GM04504 (cell line): Measurements from ENCODE around the gene NOTCH1.

Source experiments
- DNase-seq: peaks from one replicate; pipeline ENCODE4 v3.0.0-alpha.2; 2012; ENCODE audit warnings: low read depth

Gene NOTCH1

GRCh38 chr9:136544964-136545691 lies 720 bp downstream of the NOTCH1 start:
- no peak for DNase-seq

GRCh38 chr9:136544548-136544963 lies 1.3 kb downstream of the NOTCH1 start:
- no peak for DNase-seq

- no peak for DNase-seq
These were observed 1.9 kb downstream of the NOTCH1 start for GRCh38 chr9:136543830-136544547.

- no peak for DNase-seq
These were observed 2.6 kb downstream of the NOTCH1 start for GRCh38 chr9:136543280-136543679.

- DNase-seq: no peak
These were observed 3.4 kb downstream of the NOTCH1 start for GRCh38 chr9:136542241-136543040.

GRCh38 chr9:136541709-136542108 lies 4.1 kb downstream of the NOTCH1 start:
- no peak for DNase-seq

GRCh38 chr9:136541179-136541578 lies 4.7 kb downstream of the NOTCH1 start:
- no peak for DNase-seq

GRCh38 chr9:136539427-136540421 lies 6.1 kb downstream of the NOTCH1 start:
- DNase-seq: no peak

- no peak for DNase-seq
These were observed 7.0 kb downstream of the NOTCH1 start for GRCh38 chr9:136538599-136539426.

- DNase-seq: no peak
These were observed 7.8 kb downstream of the NOTCH1 start for GRCh38 chr9:136537896-136538598.

GRCh38 chr9:136537411-136537810 lies 8.4 kb downstream of the NOTCH1 start:
- DNase-seq: no peak

- DNase-seq: no peak
These were observed 9.1 kb downstream of the NOTCH1 start for GRCh38 chr9:136536721-136537241.

- DNase-seq: no peak
These were observed 9.7 kb downstream of the NOTCH1 start for GRCh38 chr9:136536051-136536720.

GRCh38 chr9:136535070-136535469 lies 10.8 kb downstream of the NOTCH1 start:
- DNase-seq: no peak

GRCh38 chr9:136534366-136534765 lies 11.5 kb downstream of the NOTCH1 start:
- DNase-seq: no peak

- no peak for DNase-seq
These were observed 12.1 kb downstream of the NOTCH1 start for GRCh38 chr9:136533775-136534157.

GRCh38 chr9:136532799-136533774 lies 12.8 kb downstream of the NOTCH1 start:
- no peak for DNase-seq
